Transverse colon (tissue), 4 donors: Measurements from ENCODE around the gene TRIM67. TPM values are rescaled to one million over a fixed set of nuclear protein-coding genes. Genes with fewer than 3 reads are reported as not detected.

Experiments
- DNase-seq: peaks from one replicate; pipeline ENCODE4 v3.0.0-alpha.2; 2019
- H3K27ac ChIP-seq, 4 donors: fragments of 200-600 bp; sonication (generic); 2 replicates each; pipeline ENCODE4 v1.5.1; 2016 to 2018; ENCODE audit warnings: inconsistent platforms in 4 of 4
- H3K27me3 ChIP-seq: fragments of 200-600 bp; sonication (generic); 2 replicates; pipeline ENCODE4 v1.5.1; 2017; ENCODE audit warnings: inconsistent platforms
- H3K36me3 ChIP-seq, 4 donors: fragments of 200-600 bp; sonication (generic); 2 replicates each; pipeline ENCODE4 v1.5.1; 2017 to 2019; ENCODE audit warnings: inconsistent platforms in 4 of 4
- H3K4me1 ChIP-seq, 4 donors: fragments of 200-600 bp; sonication (generic); 2 replicates each; pipeline ENCODE4 v1.5.1; 2017 to 2020; ENCODE audit warnings: inconsistent platforms in 4 of 4
- H3K4me3 ChIP-seq, 4 donors: fragments of 200-600 bp; sonication (generic); 1 replicate in 1 of 4; 2 replicates in 3 of 4; pipeline versions ENCODE4 v1.5.1 to v1.6.1; 2017 to 2019; ENCODE audit warnings: inconsistent platforms in 4 of 4
- H3K9me3 ChIP-seq, 2 donors: fragments of 200-600 bp; sonication (generic); 2 replicates each; pipeline ENCODE4 v1.5.1; 2017 to 2019; ENCODE audit warnings: inconsistent platforms in 2 of 2
- CTCF ChIP-seq, 5 experiments: fragments of 200-600 bp in 3 of 5; fragments of 450-650 bp in 2 of 5; sonication (generic) in 3 of 5; IDR thresholded peaks; 1 replicate in 2 of 5; 2 replicates in 3 of 5; pipeline ENCODE4 v1.5.1; 2016 to 2017; ENCODE audit warnings: antibody characterized with exemption in 5 of 5, inconsistent platforms in 3 of 5, mild to moderate bottlenecking in 2 of 5, moderate library complexity in 1 of 5
- EP300 ChIP-seq: sonication (generic); formaldehyde crosslinking; IDR thresholded peaks from one replicate; pipeline ENCODE4 v1.6.1; 2017; ENCODE audit warnings: antibody characterized with exemption, low read depth
- POLR2A ChIP-seq: fragments of 450-650 bp; IDR thresholded peaks from one replicate; pipeline ENCODE4 v1.6.1; 2016; ENCODE audit warnings: antibody characterized with exemption, mild to moderate bottlenecking, moderate library complexity
- POLR2AphosphoS5 ChIP-seq, 3 donors: sonication (generic); formaldehyde crosslinking; IDR thresholded peaks; one replicate each; pipeline ENCODE4 v1.6.1; 2016; ENCODE audit warnings: antibody characterized with exemption in 3 of 3
- WGBS, 2 donors: methylation state at CpG; one replicate each; pipeline ENCODE4 v1.1.5; 2018; ENCODE audit warnings: low coverage in 1 of 2; 5-methylcytosine and 5-hydroxymethylcytosine counted together
- in situ Hi-C, 4 donors: fragments of 200-750 bp; cut with MboI; loops; one replicate each; pipeline versions ENCODE4 v1.15.0 to v1.15.1; 2017; ENCODE audit warnings: low sequenced_read_pairs in 3 of 4, low pct_ligation_motif_present in 1 of 4, low pct_unique_long_range_greater_than_20kb in 1 of 4
- intact Hi-C: fragments of 100-400 bp; cut with DNase I; formaldehyde crosslinking; loops from one replicate; pipeline ENCODE4 v1.15.1; 2023; ENCODE audit warnings: low total_unique reads
- total RNA-seq, 4 donors: library from RNA; depleted of rRNA; stranded (reverse); fragments of >200 nt; gene quantifications; one replicate each; pipeline ENCODE4 v1.1.0, GENCODE V29; 2016

TRIM67 gene
- total RNA-seq, 4 donors from 2014 or later, result under 0.01 to 0.16 TPM; not detected in 2

GRCh38 chr1:231193710-231194340, 32.0 kb downstream of the TRIM67 start:
- H3K27ac ChIP-seq, result no peak overlapping the region
- H3K4me1 ChIP-seq, result peaks cover 0 to 6% (median 4%) of the 10 kb centered on the region in 4 donors
- WGBS, 2 donors, result 76% methylated on average over 10 of the region's 10 CpGs; no CpG with 5 or more reads in 1 of the 2 donors
- H3K9me3 ChIP-seq, result no peaks in the 10 kb centered on the region
- in situ Hi-C loops, result no loop called here
- no peaks in the 10 kb centered on the region for H3K36me3 ChIP-seq
- H3K27me3 ChIP-seq, result peaks cover 5% of the 10 kb centered on the region
- no peak overlapping the region for H3K4me3 ChIP-seq
- intact Hi-C loops, result no loop called here
- no peak for TF ChIP-seq POLR2AphosphoS5 (IDR thresholded peaks at IDR 0.05)
- no peak for TF ChIP-seq EP300
- no peak for TF ChIP-seq CTCF (IDR thresholded peaks at IDR 0.05)
- TF ChIP-seq POLR2A, result no peak
- DNase-seq, result no peak

- DNase-seq, result no peak
- no peak overlapping the region for H3K4me3 ChIP-seq
- H3K27me3 ChIP-seq, result peaks cover 5% of the 10 kb centered on the region
- H3K9me3 ChIP-seq, result no peaks in the 10 kb centered on the region
- no peaks in the 10 kb centered on the region for H3K36me3 ChIP-seq
- in situ Hi-C loops, result no loop called here
- no peak overlapping the region for H3K27ac ChIP-seq
- WGBS, 2 donors, result 57 to 67% methylated on average over 1 to 2 of the region's 2 CpGs
- no peak for TF ChIP-seq EP300
- no peak for TF ChIP-seq POLR2AphosphoS5 (IDR thresholded peaks at IDR 0.05)
- TF ChIP-seq POLR2A, result no peak
- no peak for TF ChIP-seq CTCF (IDR thresholded peaks at IDR 0.05)
- intact Hi-C loops, result no loop called here
- H3K4me1 ChIP-seq, result peaks cover 0 to 6% (median 4%) of the 10 kb centered on the region in 4 donors
Observed at GRCh38 chr1:231194476-231194842, 32.6 kb downstream of the TRIM67 start.

GRCh38 chr1:231194843-231195516, 33.1 kb downstream of the TRIM67 start:
- in situ Hi-C loops (no loop called here), intact Hi-C loops (no loop called here)
- Histone ChIP-seq H3K36me3 (no peaks in the 10 kb centered on the region), H3K27ac (no peak overlapping the region), H3K4me1 (peaks cover 0 to 6% (median 4%) of the 10 kb centered on the region in 4 donors), H3K9me3 (no peaks in the 10 kb centered on the region), H3K27me3 (peaks cover 5% of the 10 kb centered on the region), H3K4me3 (no peak overlapping the region)
- no peak for DNase-seq
- no peak for TF ChIP-seq CTCF (IDR thresholded peaks at IDR 0.05)
- WGBS, 2 donors, result 68 to 72% methylated on average over 4 to 8 of the region's 8 CpGs

DNA sequence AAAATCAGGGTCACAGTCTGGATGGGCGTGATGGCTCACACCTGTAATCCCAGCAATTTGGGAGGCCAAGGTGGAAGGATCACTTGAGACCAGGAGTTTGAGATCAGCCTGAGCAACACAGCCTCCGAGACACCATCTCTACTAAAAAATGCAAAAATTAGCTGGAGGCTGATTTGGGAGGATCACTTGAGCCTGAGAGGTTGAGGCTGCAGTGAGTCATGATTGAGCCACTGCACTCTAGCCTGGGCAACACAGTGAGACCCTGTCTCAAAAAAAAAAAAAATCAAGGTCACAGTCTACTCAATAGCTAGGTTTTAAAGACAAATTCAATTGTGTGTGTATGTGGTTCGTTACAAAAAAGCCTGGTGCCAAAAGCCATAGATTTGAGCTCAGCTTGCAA, 34.4 kb downstream of the TRIM67 start:
- H3K9me3 ChIP-seq, result no peaks in the 10 kb centered on the region
- intact Hi-C loops, result no loop called here
- TF ChIP-seq CTCF (IDR thresholded peaks at IDR 0.05) (no peak), POLR2A (no peak), POLR2AphosphoS5 (IDR thresholded peaks at IDR 0.05) (no peak), EP300 (no peak)
- H3K36me3 ChIP-seq, result no peaks in the 10 kb centered on the region
- WGBS, 2 donors, result 65 to 84% methylated on average over 2 to 3 of the region's 3 CpGs
- in situ Hi-C loops, result no loop called here
- H3K27me3 ChIP-seq, result no peaks in the 10 kb centered on the region
- DNase-seq, result no peak
- H3K4me1 ChIP-seq, result peaks cover 0 to 6% (median 4%) of the 10 kb centered on the region in 4 donors
- H3K27ac ChIP-seq, result no peak overlapping the region
- no peak overlapping the region for H3K4me3 ChIP-seq
